ENCODE data around the gene ADGRL3.

The ADGRL3 gene

DNA sequence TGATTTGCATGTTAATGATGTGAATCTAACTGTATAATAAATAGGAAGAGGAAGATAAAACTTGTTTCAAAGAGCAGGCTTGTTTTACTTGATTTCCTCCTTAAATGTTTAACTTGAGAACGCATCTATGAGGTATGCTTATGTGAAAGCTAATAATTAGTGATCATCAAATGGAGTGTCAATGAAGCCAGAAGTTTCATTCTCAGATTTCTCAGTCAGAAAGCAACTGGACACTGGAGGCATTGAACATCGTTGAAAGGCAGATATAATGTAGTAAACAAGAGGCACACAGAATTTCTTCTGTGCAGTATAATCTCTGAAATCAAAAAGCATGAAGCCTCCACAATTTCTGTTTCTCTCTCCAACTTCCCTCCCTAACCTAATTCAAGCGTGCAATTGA, 672.9 kb downstream of the ADGRL3 start:
- Histone ChIP-seq H3K9me3 (ENCODE audit: low read length) (no peaks in the 10 kb centered on the region), H3K27me3 (ENCODE audit: insufficient read depth, low read length) (no peaks in the 10 kb centered on the region), H3K9me2 (ENCODE audit: low read depth, low read length) (no peaks in the 10 kb centered on the region), H2AFZ (ENCODE audit: low read length) (no peak overlapping the region), H3K79me2 (ENCODE audit: insufficient read depth, low read length) (no peaks in the 10 kb centered on the region), H3K9ac (ENCODE audit: low read length) (no peak overlapping the region), H3K4me3 (ENCODE audit: low read depth, low read length, poor library complexity, severe bottlenecking) (no peak overlapping the region), H3K4me1 (ENCODE audit: insufficient read depth, low read length, severe bottlenecking) (no peaks in the 10 kb centered on the region), H3F3A (ENCODE audit: insufficient read depth, low read length) (no peaks in the 10 kb centered on the region), H4K20me1 (ENCODE audit: insufficient read depth, low read length) (no peaks in the 10 kb centered on the region), H3K36me3 (ENCODE audit: insufficient read depth, low read length) (no peaks in the 10 kb centered on the region), H3K4me2 (ENCODE audit: low read length) (no peak overlapping the region), H3K27ac (ENCODE audit: low read depth, low read length, poor library complexity, severe bottlenecking) (no peak overlapping the region)
- TF ChIP-seq, protein P1, sequence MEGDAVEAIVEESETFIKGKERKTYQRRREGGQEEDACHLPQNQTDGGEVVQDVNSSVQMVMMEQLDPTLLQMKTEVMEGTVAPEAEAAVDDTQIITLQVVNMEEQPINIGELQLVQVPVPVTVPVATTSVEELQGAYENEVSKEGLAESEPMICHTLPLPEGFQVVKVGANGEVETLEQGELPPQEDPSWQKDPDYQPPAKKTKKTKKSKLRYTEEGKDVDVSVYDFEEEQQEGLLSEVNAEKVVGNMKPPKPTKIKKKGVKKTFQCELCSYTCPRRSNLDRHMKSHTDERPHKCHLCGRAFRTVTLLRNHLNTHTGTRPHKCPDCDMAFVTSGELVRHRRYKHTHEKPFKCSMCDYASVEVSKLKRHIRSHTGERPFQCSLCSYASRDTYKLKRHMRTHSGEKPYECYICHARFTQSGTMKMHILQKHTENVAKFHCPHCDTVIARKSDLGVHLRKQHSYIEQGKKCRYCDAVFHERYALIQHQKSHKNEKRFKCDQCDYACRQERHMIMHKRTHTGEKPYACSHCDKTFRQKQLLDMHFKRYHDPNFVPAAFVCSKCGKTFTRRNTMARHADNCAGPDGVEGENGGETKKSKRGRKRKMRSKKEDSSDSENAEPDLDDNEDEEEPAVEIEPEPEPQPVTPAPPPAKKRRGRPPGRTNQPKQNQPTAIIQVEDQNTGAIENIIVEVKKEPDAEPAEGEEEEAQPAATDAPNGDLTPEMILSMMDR (IDR thresholded peaks at IDR 0.05; ENCODE audit: low read length), result no peak
- TF ChIP-seq EZH2 (IDR thresholded peaks at IDR 0.05; ENCODE audit: borderline replicate concordance, low read length), result no peak

DNA sequence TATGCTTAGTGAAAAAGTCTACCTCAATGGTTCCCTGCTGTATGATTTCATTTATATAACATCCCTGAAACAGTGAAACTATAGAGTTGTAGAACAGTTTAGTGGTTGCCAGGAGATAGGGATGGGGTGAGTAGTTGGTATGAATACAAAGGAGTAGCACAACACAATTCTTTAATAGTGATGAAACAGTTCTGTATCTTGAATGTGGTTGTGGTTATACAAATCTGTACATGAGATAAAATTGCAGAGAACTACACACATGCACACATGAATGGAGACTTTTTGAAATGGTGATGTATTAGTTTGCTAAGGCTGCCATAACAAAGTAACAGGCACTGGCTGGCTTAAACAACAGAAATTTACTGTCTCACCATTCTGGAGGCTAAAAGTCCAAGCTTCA, 677.1 kb downstream of the ADGRL3 start:
- no peak overlapping the region for H2AFZ ChIP-seq (ENCODE audit: low read length)
- H3K27ac ChIP-seq (ENCODE audit: low read depth, low read length, poor library complexity, severe bottlenecking), result no peak overlapping the region
- H4K20me1 ChIP-seq (ENCODE audit: insufficient read depth, low read length), result no peaks in the 10 kb centered on the region
- no peaks in the 10 kb centered on the region for H3K9me2 ChIP-seq (ENCODE audit: low read depth, low read length)
- H3K4me1 ChIP-seq (ENCODE audit: insufficient read depth, low read length, severe bottlenecking), result no peaks in the 10 kb centered on the region
- H3K79me2 ChIP-seq (ENCODE audit: insufficient read depth, low read length), result no peaks in the 10 kb centered on the region
- no peaks in the 10 kb centered on the region for H3K36me3 ChIP-seq (ENCODE audit: insufficient read depth, low read length)
- H3K4me2 ChIP-seq (ENCODE audit: low read length), result no peak overlapping the region
- no peak overlapping the region for H3K4me3 ChIP-seq (ENCODE audit: low read depth, low read length, poor library complexity, severe bottlenecking)
- H3K9ac ChIP-seq (ENCODE audit: low read length), result no peak overlapping the region
- no peaks in the 10 kb centered on the region for H3K9me3 ChIP-seq (ENCODE audit: low read length)
- H3F3A ChIP-seq (ENCODE audit: insufficient read depth, low read length), result no peaks in the 10 kb centered on the region
- H3K27me3 ChIP-seq (ENCODE audit: insufficient read depth, low read length), result no peaks in the 10 kb centered on the region
- TF ChIP-seq, protein P1 (IDR thresholded peaks at IDR 0.05; ENCODE audit: low read length), result no peak
- no peak for TF ChIP-seq EZH2 (IDR thresholded peaks at IDR 0.05; ENCODE audit: borderline replicate concordance, low read length)

DNA sequence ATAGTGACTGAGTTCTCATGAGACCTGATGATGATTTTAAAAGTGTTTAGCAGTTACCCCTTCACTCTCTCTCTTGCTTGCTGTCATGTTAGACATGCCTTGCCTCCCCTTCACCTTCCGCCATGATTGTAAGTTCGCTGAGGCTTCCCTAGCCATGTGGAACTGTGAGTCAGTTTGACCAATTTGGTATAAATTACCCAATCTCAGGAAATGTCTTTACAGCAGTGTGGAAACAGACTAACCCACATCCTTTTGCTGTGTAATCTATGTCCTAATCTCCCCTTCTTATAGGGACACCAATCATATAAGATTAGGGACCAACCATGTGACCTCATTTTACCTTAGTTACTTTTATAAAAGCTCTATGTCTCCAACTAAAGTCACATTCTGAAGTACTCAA, 677.8 kb downstream of the ADGRL3 start:
- Histone ChIP-seq H3K4me2 (ENCODE audit: low read length) (no peak overlapping the region), H3F3A (ENCODE audit: insufficient read depth, low read length) (no peaks in the 10 kb centered on the region), H4K20me1 (ENCODE audit: insufficient read depth, low read length) (no peaks in the 10 kb centered on the region), H3K27me3 (ENCODE audit: insufficient read depth, low read length) (no peaks in the 10 kb centered on the region), H3K79me2 (ENCODE audit: insufficient read depth, low read length) (no peaks in the 10 kb centered on the region), H3K9ac (ENCODE audit: low read length) (no peak overlapping the region), H3K9me3 (ENCODE audit: low read length) (no peaks in the 10 kb centered on the region), H3K4me1 (ENCODE audit: insufficient read depth, low read length, severe bottlenecking) (no peaks in the 10 kb centered on the region), H3K4me3 (ENCODE audit: low read depth, low read length, poor library complexity, severe bottlenecking) (no peak overlapping the region), H3K27ac (ENCODE audit: low read depth, low read length, poor library complexity, severe bottlenecking) (no peak overlapping the region), H3K36me3 (ENCODE audit: insufficient read depth, low read length) (no peaks in the 10 kb centered on the region), H3K9me2 (ENCODE audit: low read depth, low read length) (no peaks in the 10 kb centered on the region), H2AFZ (ENCODE audit: low read length) (no peak overlapping the region)
- TF ChIP-seq, protein P1 (IDR thresholded peaks at IDR 0.05; ENCODE audit: low read length), result no peak
- TF ChIP-seq EZH2 (IDR thresholded peaks at IDR 0.05; ENCODE audit: borderline replicate concordance, low read length), result no peak

Measured in OCI-LY1 (cell line).